ENCODE results near the gene CPN1.
A peak's percentile ranks its signal among the peaks of the same experiment; 100 is the strongest.
"Not testable (repeated sequence)": the region's sequence is repeated elsewhere in the genome, so short reads cannot be mapped to it uniquely, and the experiment has no call there.

Gene CPN1

DNA sequence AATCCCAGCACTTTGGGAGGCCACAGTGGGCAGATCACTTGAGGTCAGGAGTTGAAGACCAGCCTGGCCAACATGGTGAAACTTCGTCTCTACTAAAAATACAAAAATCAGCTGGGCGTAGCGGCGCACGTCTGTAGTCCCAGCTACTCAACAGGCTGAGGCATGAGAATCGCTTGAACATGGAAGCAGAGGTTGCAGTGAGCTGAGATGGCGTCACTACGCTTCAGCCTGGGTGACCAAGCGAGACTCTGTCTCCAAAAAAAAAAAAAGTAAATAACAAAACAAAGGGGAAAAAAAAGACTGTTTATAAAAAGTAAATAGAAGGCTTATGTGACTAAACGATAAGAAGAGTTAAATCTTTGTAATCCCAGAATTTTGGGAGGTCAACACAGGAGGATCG, 56.9 kb downstream of the CPN1 start:
- H3K4me1 ChIP-seq (ENCODE audit: control insufficient read depth, insufficient read depth, low read length), result peaks cover 3% of the 10 kb centered on the region
- no peak overlapping the region for H3K9ac ChIP-seq (ENCODE audit: low read length in 2 of 2)
- H3K9me3 ChIP-seq (ENCODE audit: control insufficient read depth in 2 of 2, low read length in 2 of 2), result peaks cover 0 to 2% of the 10 kb centered on the region in 2 donors
- no peak overlapping the region for H3K4me3 ChIP-seq (ENCODE audit: low read length in 2 of 2)
- peaks cover 0 to 2% of the 10 kb centered on the region in 2 donors for H3K27me3 ChIP-seq (ENCODE audit: control insufficient read depth in 1 of 2, insufficient read depth in 2 of 2, low read length in 2 of 2)
- H3K36me3 ChIP-seq (ENCODE audit: control insufficient read depth in 2 of 2, insufficient read depth in 2 of 2, low read length in 2 of 2), result no peaks in the 10 kb centered on the region
- H3K27ac ChIP-seq (ENCODE audit: low read length), result no peak overlapping the region

GRCh38 chr10:100022403-100022802, 59.3 kb downstream of the CPN1 start:
- no peaks in the 10 kb centered on the region for H3K9me3 ChIP-seq (ENCODE audit: control insufficient read depth in 2 of 2, low read length in 2 of 2)
- no peak overlapping the region for H3K4me3 ChIP-seq (ENCODE audit: low read length in 2 of 2)
- H3K27me3 ChIP-seq (ENCODE audit: control insufficient read depth in 1 of 2, insufficient read depth in 2 of 2, low read length in 2 of 2), result peaks cover 0 to 2% of the 10 kb centered on the region in 2 donors
- H3K4me1 ChIP-seq (ENCODE audit: control insufficient read depth, insufficient read depth, low read length), result peaks cover 3% of the 10 kb centered on the region
- H3K9ac ChIP-seq (ENCODE audit: low read length in 2 of 2), result no peak overlapping the region
- no peaks in the 10 kb centered on the region for H3K36me3 ChIP-seq (ENCODE audit: control insufficient read depth in 2 of 2, insufficient read depth in 2 of 2, low read length in 2 of 2)
- no peak overlapping the region for H3K27ac ChIP-seq (ENCODE audit: low read length)

GRCh38 chr10:100021322-100021721, 60.3 kb downstream of the CPN1 start:
- H3K4me1 ChIP-seq (ENCODE audit: control insufficient read depth, insufficient read depth, low read length), result peaks cover 3% of the 10 kb centered on the region
- H3K9ac ChIP-seq (ENCODE audit: low read length in 2 of 2), result no peak overlapping the region
- H3K9me3 ChIP-seq (ENCODE audit: control insufficient read depth in 2 of 2, low read length in 2 of 2), result no peaks in the 10 kb centered on the region
- no peak overlapping the region for H3K27ac ChIP-seq (ENCODE audit: low read length)
- H3K4me3 ChIP-seq (ENCODE audit: low read length in 2 of 2), result no peak overlapping the region
- H3K27me3 ChIP-seq (ENCODE audit: control insufficient read depth in 1 of 2, insufficient read depth in 2 of 2, low read length in 2 of 2), result peaks cover 0 to 2% of the 10 kb centered on the region in 2 donors
- no peaks in the 10 kb centered on the region for H3K36me3 ChIP-seq (ENCODE audit: control insufficient read depth in 2 of 2, insufficient read depth in 2 of 2, low read length in 2 of 2)

DNA sequence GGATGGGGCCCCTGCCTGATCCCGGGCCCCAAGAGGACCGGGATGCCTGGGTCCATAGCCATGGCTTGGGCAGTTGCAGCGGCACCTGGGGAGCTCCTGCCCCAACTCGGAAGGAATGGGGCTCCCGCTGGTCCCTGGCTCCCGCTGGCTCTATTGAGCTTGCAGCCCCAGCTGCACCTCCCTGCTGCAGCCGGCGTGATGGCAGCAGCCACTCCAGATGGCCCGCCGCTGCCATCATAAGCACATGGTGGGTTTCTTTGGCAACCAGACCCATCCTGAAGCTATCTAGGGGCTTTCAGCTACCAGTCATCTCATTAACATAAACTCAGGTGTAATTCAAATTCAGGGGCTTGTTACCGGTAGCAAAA, 60.8 kb downstream of the CPN1 start:
- peaks cover 3% of the 10 kb centered on the region for H3K4me1 ChIP-seq (ENCODE audit: control insufficient read depth, insufficient read depth, low read length)
- H3K36me3 ChIP-seq (ENCODE audit: control insufficient read depth in 2 of 2, insufficient read depth in 2 of 2, low read length in 2 of 2), result no peaks in the 10 kb centered on the region
- no peak overlapping the region for H3K4me3 ChIP-seq (ENCODE audit: low read length in 2 of 2)
- H3K9me3 ChIP-seq (ENCODE audit: control insufficient read depth in 2 of 2, low read length in 2 of 2), result no peaks in the 10 kb centered on the region
- no peak overlapping the region for H3K9ac ChIP-seq (ENCODE audit: low read length in 2 of 2)
- H3K27me3 ChIP-seq (ENCODE audit: control insufficient read depth in 1 of 2, insufficient read depth in 2 of 2, low read length in 2 of 2), result peaks cover 0 to 2% of the 10 kb centered on the region in 2 donors
- H3K27ac ChIP-seq (ENCODE audit: low read length), result no peak overlapping the region

DNA sequence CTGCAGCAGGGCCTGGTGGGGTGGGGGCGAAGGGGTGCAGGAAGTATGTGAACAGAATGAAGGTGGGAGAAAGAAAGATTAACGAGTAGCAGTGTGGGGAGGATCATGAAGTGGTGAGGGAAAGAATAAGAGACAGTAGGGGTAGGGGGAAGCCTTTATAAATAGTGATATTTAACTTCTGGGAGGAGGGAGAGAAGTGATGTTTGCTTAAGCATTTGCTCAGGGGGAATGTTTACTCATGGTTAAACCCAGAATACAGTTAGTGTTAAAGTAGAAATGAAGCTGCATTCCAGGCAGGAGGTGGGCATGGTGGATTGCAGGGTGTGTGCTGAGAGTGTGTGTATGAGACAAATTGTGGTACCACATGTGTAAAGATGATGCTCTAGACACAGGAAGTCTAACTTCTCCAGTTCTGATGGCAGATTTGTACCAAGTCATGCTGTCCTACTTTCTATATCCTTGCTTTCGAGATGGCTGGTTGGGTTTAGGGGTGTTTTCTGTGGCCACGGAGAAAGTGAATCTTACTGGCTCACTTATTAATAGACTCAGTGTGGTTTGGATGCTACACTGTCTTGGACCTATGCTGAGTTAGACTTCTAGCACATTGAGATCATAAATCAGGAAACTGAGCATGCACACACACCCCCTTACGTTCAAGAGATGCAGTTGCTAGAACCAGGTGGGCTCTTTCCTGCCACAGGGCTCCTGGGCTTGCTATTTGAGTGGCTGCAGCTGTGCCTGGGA, 61.4 kb downstream of the CPN1 start:
- no peaks in the 10 kb centered on the region for H3K36me3 ChIP-seq (ENCODE audit: control insufficient read depth in 2 of 2, insufficient read depth in 2 of 2, low read length in 2 of 2)
- no peak overlapping the region for H3K9ac ChIP-seq (ENCODE audit: low read length in 2 of 2)
- H3K9me3 ChIP-seq (ENCODE audit: control insufficient read depth in 2 of 2, low read length in 2 of 2), result no peaks in the 10 kb centered on the region
- H3K4me3 ChIP-seq (ENCODE audit: low read length in 2 of 2), result no peak overlapping the region
- peaks cover 0 to 2% of the 10 kb centered on the region in 2 donors for H3K27me3 ChIP-seq (ENCODE audit: control insufficient read depth in 1 of 2, insufficient read depth in 2 of 2, low read length in 2 of 2)
- no peak overlapping the region for H3K27ac ChIP-seq (ENCODE audit: low read length)
- peaks cover under 1% of the 10 kb centered on the region for H3K4me1 ChIP-seq (ENCODE audit: control insufficient read depth, insufficient read depth, low read length)

- no peaks in the 10 kb centered on the region for H3K36me3 ChIP-seq (ENCODE audit: control insufficient read depth in 2 of 2, insufficient read depth in 2 of 2, low read length in 2 of 2)
- H3K9me3 ChIP-seq (ENCODE audit: control insufficient read depth in 2 of 2, low read length in 2 of 2), result no peaks in the 10 kb centered on the region
- H3K9ac ChIP-seq (ENCODE audit: low read length in 2 of 2), result no peak overlapping the region
- H3K27ac ChIP-seq (ENCODE audit: low read length), result no peak overlapping the region
- H3K4me3 ChIP-seq (ENCODE audit: low read length in 2 of 2), result no peak overlapping the region
- H3K27me3 ChIP-seq (ENCODE audit: control insufficient read depth in 1 of 2, insufficient read depth in 2 of 2, low read length in 2 of 2), result peaks cover 0 to 2% of the 10 kb centered on the region in 2 donors
- H3K4me1 ChIP-seq (ENCODE audit: control insufficient read depth, insufficient read depth, low read length), result no peaks in the 10 kb centered on the region
Measured at GRCh38 chr10:100019787-100020141, 61.9 kb downstream of the CPN1 start.

GRCh38 chr10:100014071-100014762, 67.5 kb downstream of the CPN1 start:
- Histone ChIP-seq H3K36me3 (ENCODE audit: control insufficient read depth in 2 of 2, insufficient read depth in 2 of 2, low read length in 2 of 2) (no peaks in the 10 kb centered on the region), H3K9me3 (ENCODE audit: control insufficient read depth in 2 of 2, low read length in 2 of 2) (no peaks in the 10 kb centered on the region), H3K4me1 (ENCODE audit: control insufficient read depth, insufficient read depth, low read length) (peaks cover 3% of the 10 kb centered on the region), H3K4me3 (ENCODE audit: low read length in 2 of 2) (no peak overlapping the region), H3K27me3 (ENCODE audit: control insufficient read depth in 1 of 2, insufficient read depth in 2 of 2, low read length in 2 of 2) (no peaks in the 10 kb centered on the region), H3K9ac (ENCODE audit: low read length in 2 of 2) (no peak overlapping the region), H3K27ac (ENCODE audit: low read length) (no peak overlapping the region)

GRCh38 chr10:100013621-100014020, 68.0 kb downstream of the CPN1 start:
- Histone ChIP-seq H3K9ac (ENCODE audit: low read length in 2 of 2) (no peak overlapping the region), H3K27me3 (ENCODE audit: control insufficient read depth in 1 of 2, insufficient read depth in 2 of 2, low read length in 2 of 2) (no peaks in the 10 kb centered on the region), H3K4me3 (ENCODE audit: low read length in 2 of 2) (no peak overlapping the region), H3K4me1 (ENCODE audit: control insufficient read depth, insufficient read depth, low read length) (peaks cover 3% of the 10 kb centered on the region), H3K9me3 (ENCODE audit: control insufficient read depth in 2 of 2, low read length in 2 of 2) (no peaks in the 10 kb centered on the region), H3K27ac (ENCODE audit: low read length) (no peak overlapping the region), H3K36me3 (ENCODE audit: control insufficient read depth in 2 of 2, insufficient read depth in 2 of 2, low read length in 2 of 2) (no peaks in the 10 kb centered on the region)

GRCh38 chr10:100011906-100012305, 69.8 kb downstream of the CPN1 start:
- not testable (repeated sequence) for H3K27me3 ChIP-seq (ENCODE audit: control insufficient read depth in 1 of 2, insufficient read depth in 2 of 2, low read length in 2 of 2); H3K4me3 ChIP-seq (ENCODE audit: low read length in 2 of 2); H3K27ac ChIP-seq (ENCODE audit: low read length); H3K36me3 ChIP-seq (ENCODE audit: control insufficient read depth in 2 of 2, insufficient read depth in 2 of 2, low read length in 2 of 2); H3K9me3 ChIP-seq (ENCODE audit: control insufficient read depth in 2 of 2, low read length in 2 of 2); H3K9ac ChIP-seq (ENCODE audit: low read length in 2 of 2)
- peaks cover 13% of the 10 kb centered on the region for H3K4me1 ChIP-seq (ENCODE audit: control insufficient read depth, insufficient read depth, low read length)

DNA sequence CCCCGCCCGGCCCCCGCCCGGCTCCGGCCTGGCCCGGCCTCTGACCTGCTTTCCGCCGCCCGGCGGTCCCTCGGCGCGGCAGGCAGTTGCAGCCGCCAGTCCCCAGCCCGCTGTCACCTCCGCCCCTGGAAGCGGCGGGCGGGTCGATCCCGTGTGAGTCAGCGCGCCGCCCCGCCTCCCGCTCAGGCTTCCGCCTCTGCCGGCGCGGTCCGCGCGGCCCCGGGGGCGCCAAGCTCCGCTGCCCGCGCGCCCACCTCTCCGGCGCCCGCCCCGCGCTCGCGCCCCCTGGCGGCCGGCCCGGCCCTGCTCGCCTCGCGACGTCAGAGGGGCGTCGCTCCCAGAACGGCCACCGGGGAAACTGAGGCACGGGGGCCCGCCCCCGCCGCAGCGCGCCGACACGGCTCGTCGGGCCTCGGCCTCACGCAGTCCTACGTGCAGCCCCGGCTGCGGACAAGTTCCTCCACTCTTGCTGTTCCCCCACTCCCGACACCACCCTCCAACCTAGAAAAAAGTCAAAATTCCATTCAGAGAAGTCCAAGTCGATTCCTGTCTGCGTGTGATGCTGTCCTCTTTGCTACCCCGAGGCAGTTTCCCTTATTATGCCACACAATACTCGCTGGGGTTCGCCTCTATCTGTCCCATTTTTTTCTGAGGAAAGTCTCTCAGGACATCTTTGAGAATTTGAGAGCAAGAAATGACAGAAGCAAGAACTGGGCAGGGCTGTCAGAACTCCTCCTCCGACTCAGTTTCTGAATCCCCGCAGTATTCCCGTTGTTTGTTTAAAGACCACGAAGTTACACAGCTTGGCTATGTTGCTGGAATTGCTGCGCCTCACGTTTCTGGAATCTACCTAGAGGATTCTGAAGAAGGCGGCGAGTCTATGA, 71.6 kb downstream of the CPN1 start, which contains the start of gene DNMBP:
TSS of gene DNMBP (minus strand) at position 155 of the 884 bp plus-strand sequence. CDS start 37,823 bp downstream, outside the sequence.
- Histone ChIP-seq H3K9me3 (ENCODE audit: control insufficient read depth in 2 of 2, low read length in 2 of 2) (no peaks in the 10 kb centered on the region), H3K9ac (ENCODE audit: low read length in 2 of 2) (peak within 1 kb of the TSS; percentile 70 to 84), H3K27me3 (ENCODE audit: control insufficient read depth in 1 of 2, insufficient read depth in 2 of 2, low read length in 2 of 2) (no peaks in the 10 kb centered on the region), H3K36me3 (ENCODE audit: control insufficient read depth in 2 of 2, insufficient read depth in 2 of 2, low read length in 2 of 2) (no peaks in the 10 kb centered on the region), H3K4me1 (ENCODE audit: control insufficient read depth, insufficient read depth, low read length) (peaks cover 13% of the 10 kb centered on the region), H3K4me3 (ENCODE audit: low read length in 2 of 2) (peak within 1 kb of the TSS; percentile 86 to 91), H3K27ac (ENCODE audit: low read length) (peak within 1 kb of the TSS; percentile 73)

Data from stomach smooth muscle (tissue), 2 donors.